Mesodermal cell (in vitro differentiated cells): Measurements from ENCODE around the gene CFAP410.

ENCODE experiments used
- H3K27ac ChIP-seq: 2 replicates; pipeline ENCODE4 v1.7.0; 2013; ENCODE audit warnings: mild to moderate bottlenecking, low read depth, low read length, moderate library complexity; ENCODE audit not compliant: severe bottlenecking
- H3K36me3 ChIP-seq: 2 replicates; pipeline ENCODE4 v1.7.1; 2013; ENCODE audit warnings: mild to moderate bottlenecking, low read length, moderate library complexity; ENCODE audit not compliant: control insufficient read depth, insufficient read depth
- H3K4me1 ChIP-seq: one replicate; pipeline ENCODE4 v1.7.1; 2013; ENCODE audit warnings: mild to moderate bottlenecking, low read length; ENCODE audit not compliant: insufficient read depth, control insufficient read depth, poor library complexity, severe bottlenecking
- H3K4me3 ChIP-seq: 2 replicates; pipeline ENCODE4 v1.7.0; 2013; ENCODE audit warnings: low read length, control low read depth, mild to moderate bottlenecking; ENCODE audit not compliant: insufficient read depth, poor library complexity, severe bottlenecking; ENCODE audit errors: extremely low read depth
- H3K9me3 ChIP-seq: 2 replicates; pipeline ENCODE4 v1.7.1; 2013; ENCODE audit warnings: mild to moderate bottlenecking, low read length, moderate library complexity; ENCODE audit not compliant: control insufficient read depth
- WGBS, 2 experiments: methylation state at CpG; one replicate each; pipeline ENCODE4 v1.1.5; 2013; ENCODE audit warnings: missing lambda C conversion rate in 2 of 2; ENCODE audit not compliant: insufficient coverage in 2 of 2; 5-methylcytosine and 5-hydroxymethylcytosine counted together

Gene CFAP410

GRCh38 chr21:44377922-44378645 is 38.9 kb upstream of the CFAP410 start:
- Histone ChIP-seq H3K9me3 (no peaks in the 10 kb centered on the region), H3K36me3 (no peaks in the 10 kb centered on the region), H3K4me3 (no peak overlapping the region), H3K4me1 (no peaks in the 10 kb centered on the region), H3K27ac (no peak overlapping the region)
- 90% methylated on average over 17 to 19 of the region's 22 CpGs for WGBS, 2 experiments

GRCh38 chr21:44377201-44377921 is 38.2 kb upstream of the CFAP410 start:
- H3K27ac ChIP-seq, result no peak overlapping the region
- H3K36me3 ChIP-seq, result no peaks in the 10 kb centered on the region
- 84 to 85% methylated on average over 14 to 19 of the region's 24 CpGs for WGBS, 2 experiments
- H3K9me3 ChIP-seq, result no peaks in the 10 kb centered on the region
- no peaks in the 10 kb centered on the region for H3K4me1 ChIP-seq
- no peak overlapping the region for H3K4me3 ChIP-seq

GRCh38 chr21:44376606-44377005 is 37.4 kb upstream of the CFAP410 start:
- no peaks in the 10 kb centered on the region for H3K4me1 ChIP-seq
- no peak overlapping the region for H3K4me3 ChIP-seq
- H3K36me3 ChIP-seq, result no peaks in the 10 kb centered on the region
- H3K27ac ChIP-seq, result no peak overlapping the region
- 91 to 93% methylated on average over 9 of the region's 9 CpGs for WGBS, 2 experiments
- H3K9me3 ChIP-seq, result no peaks in the 10 kb centered on the region

GRCh38 chr21:44375761-44376241 is 36.6 kb upstream of the CFAP410 start:
- Histone ChIP-seq H3K36me3 (no peaks in the 10 kb centered on the region), H3K4me1 (no peaks in the 10 kb centered on the region), H3K4me3 (no peak overlapping the region), H3K9me3 (no peaks in the 10 kb centered on the region), H3K27ac (no peak overlapping the region)
- 93 to 95% methylated on average over 15 to 19 of the region's 19 CpGs for WGBS, 2 experiments

- Histone ChIP-seq H3K4me3 (no peak overlapping the region), H3K4me1 (no peaks in the 10 kb centered on the region), H3K36me3 (no peaks in the 10 kb centered on the region), H3K9me3 (no peaks in the 10 kb centered on the region), H3K27ac (no peak overlapping the region)
- WGBS, 2 experiments, result 92 to 95% methylated on average over 10 of the region's 10 CpGs
Observed at GRCh38 chr21:44375281-44375651, 36.1 kb upstream of the CFAP410 start.

- H3K4me1 ChIP-seq, result no peaks in the 10 kb centered on the region
- no peak overlapping the region for H3K4me3 ChIP-seq
- H3K9me3 ChIP-seq, result no peaks in the 10 kb centered on the region
- no peaks in the 10 kb centered on the region for H3K36me3 ChIP-seq
- no peak overlapping the region for H3K27ac ChIP-seq
- 94 to 95% methylated on average over 24 of the region's 24 CpGs for WGBS, 2 experiments
Observed at GRCh38 chr21:44374601-44375280, 35.6 kb upstream of the CFAP410 start.

GRCh38 chr21:44372616-44373015 is 33.4 kb upstream of the CFAP410 start:
- WGBS, 2 experiments, result 72 to 92% methylated on average over 2 to 6 of the region's 8 CpGs
- Histone ChIP-seq H3K9me3 (no peaks in the 10 kb centered on the region), H3K27ac (no peak overlapping the region), H3K36me3 (no peaks in the 10 kb centered on the region), H3K4me3 (no peak overlapping the region), H3K4me1 (no peaks in the 10 kb centered on the region)

GRCh38 chr21:44371596-44371995 is 32.4 kb upstream of the CFAP410 start:
- 89 to 98% methylated on average over 5 to 6 of the region's 6 CpGs for WGBS, 2 experiments

GRCh38 chr21:44370786-44371410 is 31.7 kb upstream of the CFAP410 start:
- H3K27ac ChIP-seq, result no peak overlapping the region
- H3K4me3 ChIP-seq, result no peak overlapping the region
- no peaks in the 10 kb centered on the region for H3K9me3 ChIP-seq
- H3K36me3 ChIP-seq, result no peaks in the 10 kb centered on the region
- WGBS, 2 experiments, result 93% methylated on average over 26 to 32 of the region's 37 CpGs
- H3K4me1 ChIP-seq, result no peaks in the 10 kb centered on the region

More at GRCh38 chr21:44371596-44371995, 32.4 kb upstream of the CFAP410 start:
- Histone ChIP-seq H3K27ac (no peak overlapping the region), H3K4me1 (no peaks in the 10 kb centered on the region), H3K36me3 (no peaks in the 10 kb centered on the region), H3K9me3 (no peaks in the 10 kb centered on the region), H3K4me3 (no peak overlapping the region)

GRCh38 chr21:44370027-44370735 is 31.0 kb upstream of the CFAP410 start:
- Histone ChIP-seq H3K4me3 (peak overlapping the region; percentile 11), H3K4me1 (no peaks in the 10 kb centered on the region), H3K27ac (no peak overlapping the region), H3K36me3 (no peaks in the 10 kb centered on the region), H3K9me3 (no peaks in the 10 kb centered on the region)
- 43 to 46% methylated on average over 26 to 29 of the region's 29 CpGs for WGBS, 2 experiments
